GM19043 (cell line): ENCODE measurements around the gene PDGFD.

Experiments used
- ATAC-seq: cut with Tn5 transposase; IDR thresholded peaks from one replicate; pipeline ENCODE4 v1.9.1; 2021; ENCODE audit warnings: low read depth; ENCODE audit not compliant: unreplicated experiment

The PDGFD gene

DNA sequence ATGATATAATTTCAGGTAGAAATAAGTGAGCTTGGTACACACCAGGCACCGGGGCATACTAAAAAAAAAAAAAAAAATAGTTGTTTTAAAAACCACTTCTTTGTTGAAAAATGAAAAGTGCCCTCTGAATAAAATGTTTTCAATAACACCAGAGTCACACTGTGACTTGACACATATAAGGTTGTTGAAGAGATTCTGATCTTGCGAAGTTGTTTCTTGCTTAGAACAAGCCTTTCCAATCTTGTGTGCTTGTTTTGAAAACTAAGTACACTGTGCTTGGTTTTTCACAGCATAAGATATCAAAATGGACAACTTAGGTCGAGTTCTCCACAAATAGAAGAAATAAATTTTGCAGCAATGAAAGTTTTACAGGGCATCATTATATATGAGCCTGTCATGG lies 17.0 kb downstream of the PDGFD start:
- ATAC-seq: no peak

DNA sequence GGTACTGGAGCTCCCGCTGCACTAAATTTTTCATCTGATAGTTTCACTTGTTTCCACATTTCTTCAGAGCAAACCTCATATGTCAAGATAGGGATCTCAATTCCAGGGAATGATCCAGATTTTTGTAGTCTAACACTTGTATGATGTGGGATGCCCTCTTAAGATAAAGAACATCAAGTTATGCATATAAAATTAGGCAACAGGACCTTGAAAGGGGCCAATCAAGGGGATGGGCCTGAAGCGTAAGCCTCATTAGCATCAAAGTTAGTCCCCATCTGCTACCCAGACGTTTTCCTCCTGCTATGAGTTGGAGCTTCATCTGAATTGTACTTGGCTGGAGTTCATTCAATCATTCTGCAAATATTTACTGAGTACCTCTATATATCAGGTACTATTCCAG lies 17.5 kb downstream of the PDGFD start:
- ATAC-seq: no peak

DNA sequence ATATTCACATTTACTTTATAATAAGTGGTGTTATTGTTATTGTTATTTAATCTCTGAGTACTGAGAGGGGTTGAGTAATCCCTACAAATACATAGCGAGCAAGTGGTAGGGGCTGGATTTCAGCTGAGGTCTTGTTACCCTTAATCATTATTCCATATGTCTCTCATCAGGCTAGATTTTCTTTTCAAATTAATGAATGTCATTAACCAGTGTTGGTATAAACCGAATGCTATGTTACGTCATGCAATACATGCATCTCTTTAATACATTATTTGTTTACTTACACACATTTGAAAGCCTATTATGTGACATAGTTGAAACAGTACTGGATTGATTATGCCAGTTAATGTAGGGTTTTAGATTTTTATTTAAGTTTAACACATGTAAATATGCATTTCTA lies 18.9 kb downstream of the PDGFD start:
- no peak for ATAC-seq

DNA sequence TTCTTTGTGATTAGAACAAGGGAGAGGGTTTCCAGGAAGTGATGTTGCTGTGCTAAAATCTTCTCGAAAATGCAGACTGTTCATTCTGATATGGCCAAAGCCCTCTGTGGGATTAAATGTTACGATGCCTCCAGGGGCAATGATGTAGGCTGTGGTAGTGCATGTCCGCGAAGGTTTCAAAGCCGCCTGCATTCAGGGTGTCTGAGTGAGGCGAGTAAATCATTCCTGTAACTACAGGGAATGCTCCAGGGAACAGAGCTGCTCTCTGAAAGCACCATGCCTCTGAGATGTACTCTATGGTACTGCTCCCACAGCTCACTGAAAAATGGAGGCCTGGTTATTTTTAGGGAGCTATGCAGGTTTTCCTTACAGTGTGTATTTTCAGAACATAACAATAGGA lies 21.2 kb downstream of the PDGFD start:
- no peak for ATAC-seq

- ATAC-seq: no peak
Measured at GRCh38 chr11:104136861-104137260, 27.1 kb downstream of the PDGFD start.

GRCh38 chr11:104134745-104135144 lies 29.2 kb downstream of the PDGFD start:
- no peak for ATAC-seq

- no peak for ATAC-seq
Measured at GRCh38 chr11:104130161-104130560, 33.8 kb downstream of the PDGFD start.

- ATAC-seq: no peak
Measured at GRCh38 chr11:104129145-104129544, 34.8 kb downstream of the PDGFD start.

DNA sequence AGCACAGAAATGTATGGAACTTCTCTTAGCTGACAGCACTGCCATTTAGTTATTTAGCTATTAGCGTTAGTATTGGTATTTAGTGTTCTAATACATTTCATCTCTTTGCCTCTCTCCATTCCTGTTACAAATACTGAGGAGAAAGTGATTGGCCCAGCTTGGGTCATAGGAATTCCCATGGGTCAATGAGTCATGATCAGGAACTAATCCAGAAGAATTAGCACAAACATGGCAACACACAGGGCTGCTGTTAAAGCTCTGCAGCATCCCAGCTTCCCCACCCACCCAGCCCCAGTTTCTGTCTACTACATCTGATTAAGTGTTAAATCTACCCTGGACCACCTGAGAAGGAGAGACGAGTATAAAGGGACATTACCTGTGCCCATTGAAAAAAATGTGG lies 36.1 kb downstream of the PDGFD start:
- ATAC-seq: no peak

- no peak for ATAC-seq
Measured at GRCh38 chr11:104126464-104126863, 37.5 kb downstream of the PDGFD start.

- ATAC-seq: no peak
Measured at GRCh38 chr11:104124979-104125378, 39.0 kb downstream of the PDGFD start.

DNA sequence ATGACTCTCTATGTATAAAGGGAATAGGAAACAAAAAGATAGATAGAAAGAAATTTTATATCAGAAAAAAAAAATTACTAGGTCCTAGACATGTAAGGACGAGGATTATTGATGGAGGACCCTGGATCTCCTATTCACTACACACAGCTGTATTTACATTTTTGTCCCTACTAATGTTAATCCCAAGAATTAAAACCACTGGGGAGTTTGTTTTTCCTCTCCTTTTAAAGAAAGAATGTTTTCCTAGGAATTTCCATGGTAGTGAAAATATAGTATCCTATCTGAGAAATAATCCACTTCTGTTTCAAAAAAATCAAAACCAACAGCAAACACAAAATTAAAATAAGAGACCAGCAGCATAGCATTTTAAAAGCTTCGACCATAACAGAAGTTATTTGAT lies 41.1 kb downstream of the PDGFD start:
- no peak for ATAC-seq

DNA sequence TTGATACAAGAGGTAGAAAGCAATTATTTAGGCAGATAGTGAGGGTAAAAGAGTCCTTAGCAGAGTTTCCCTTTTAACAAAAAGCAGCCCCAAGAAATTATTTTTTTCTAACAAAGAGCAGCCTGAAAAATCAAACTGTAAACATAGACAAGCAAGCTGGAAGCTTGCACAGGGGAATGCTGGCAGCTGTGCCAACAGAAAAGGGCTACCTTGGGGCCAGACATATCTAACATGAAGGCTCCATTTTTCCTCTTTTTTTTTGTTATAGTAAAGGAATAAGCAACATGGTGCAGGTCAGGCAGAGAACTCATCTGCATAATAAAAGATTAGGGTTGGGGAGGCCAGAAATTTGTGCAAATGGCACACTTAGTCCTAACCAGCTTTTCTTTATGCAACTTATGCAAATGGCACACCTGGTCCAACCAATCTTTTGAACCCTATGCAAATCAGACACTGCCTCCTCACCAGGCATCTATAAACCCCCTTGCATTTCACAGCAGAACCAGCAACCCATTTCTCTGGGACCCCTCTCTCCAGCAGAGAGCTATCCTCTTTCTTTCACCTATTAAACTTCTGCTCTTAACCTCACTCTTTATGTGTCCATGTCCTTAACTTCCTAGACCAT lies 41.8 kb downstream of the PDGFD start:
- no peak for ATAC-seq

DNA sequence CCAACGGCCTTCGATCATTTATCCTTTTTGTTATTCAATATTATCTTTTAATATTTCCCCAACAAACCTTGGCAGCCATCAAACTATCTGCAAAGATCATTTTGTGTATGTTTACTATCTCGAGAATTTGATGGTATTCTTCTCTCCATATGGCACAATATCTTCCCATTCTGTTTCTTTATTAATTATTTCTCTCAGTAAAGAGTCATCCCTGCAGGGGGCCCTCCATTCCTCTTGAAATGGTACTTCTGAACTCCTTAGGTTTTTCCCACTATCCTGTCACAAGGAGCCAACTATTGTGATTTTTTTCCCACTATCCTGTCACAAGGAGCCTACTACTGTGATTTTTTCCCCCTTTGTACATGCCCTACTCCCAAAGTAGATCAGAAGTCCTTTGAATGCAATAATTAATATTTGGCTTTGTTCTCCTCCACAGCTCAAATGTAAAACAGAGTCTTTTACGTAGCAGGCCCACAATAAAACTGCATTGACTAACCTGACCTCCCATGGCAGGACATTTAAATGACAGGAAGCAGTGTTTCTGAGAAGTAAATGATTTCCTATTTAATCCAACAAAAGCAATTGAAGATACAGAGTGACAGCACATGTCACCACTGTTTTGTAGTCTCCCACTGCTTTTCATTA lies 43.3 kb downstream of the PDGFD start:
- ATAC-seq: no peak

GRCh38 chr11:104118105-104118744 lies 45.7 kb downstream of the PDGFD start:
- ATAC-seq: no peak

GRCh38 chr11:104113541-104113940 lies 50.4 kb downstream of the PDGFD start:
- no peak for ATAC-seq

GRCh38 chr11:104106136-104106754 lies 57.7 kb downstream of the PDGFD start:
- ATAC-seq: no peak

GRCh38 chr11:104105155-104105554 lies 58.8 kb downstream of the PDGFD start:
- no peak for ATAC-seq

DNA sequence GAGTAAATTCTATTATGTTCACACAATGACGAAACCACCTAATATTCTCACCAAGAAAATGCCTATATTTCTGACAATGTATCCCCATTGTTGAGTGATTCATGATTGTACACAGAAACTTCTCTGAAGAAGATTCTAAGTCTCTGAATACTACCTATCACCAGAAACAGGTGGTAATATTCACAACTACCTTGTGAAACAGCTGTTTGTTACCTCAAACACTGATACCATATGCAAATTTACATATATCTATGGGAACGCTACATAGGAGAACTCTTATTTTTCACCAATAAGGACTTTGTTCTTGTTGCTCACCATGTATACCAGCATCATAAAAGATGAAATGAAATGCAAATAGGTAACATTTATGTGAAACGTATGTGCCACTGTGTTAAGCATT lies 59.3 kb downstream of the PDGFD start:
- ATAC-seq: no peak

- no peak for ATAC-seq
Measured at GRCh38 chr11:104104201-104104600, 59.7 kb downstream of the PDGFD start.

DNA sequence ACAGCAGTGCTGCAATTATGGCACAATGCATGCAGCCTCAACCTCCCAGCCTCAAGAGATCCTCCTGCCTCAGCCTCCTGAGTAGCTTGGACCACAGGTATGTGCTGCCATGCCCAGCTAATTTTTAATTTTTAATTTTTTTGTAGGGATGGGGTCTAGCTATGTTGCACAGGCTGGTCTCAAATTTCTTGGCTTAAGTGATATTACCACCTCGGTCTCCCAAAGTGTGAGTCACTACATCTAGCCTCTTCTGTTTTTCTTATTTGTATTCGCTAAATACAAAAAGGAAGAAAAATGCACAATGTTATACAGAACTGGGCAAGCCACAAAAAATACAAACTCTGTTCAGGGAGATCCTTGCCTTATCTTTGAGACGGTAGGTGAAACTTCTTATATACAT lies 65.4 kb downstream of the PDGFD start:
- ATAC-seq: no peak

DNA sequence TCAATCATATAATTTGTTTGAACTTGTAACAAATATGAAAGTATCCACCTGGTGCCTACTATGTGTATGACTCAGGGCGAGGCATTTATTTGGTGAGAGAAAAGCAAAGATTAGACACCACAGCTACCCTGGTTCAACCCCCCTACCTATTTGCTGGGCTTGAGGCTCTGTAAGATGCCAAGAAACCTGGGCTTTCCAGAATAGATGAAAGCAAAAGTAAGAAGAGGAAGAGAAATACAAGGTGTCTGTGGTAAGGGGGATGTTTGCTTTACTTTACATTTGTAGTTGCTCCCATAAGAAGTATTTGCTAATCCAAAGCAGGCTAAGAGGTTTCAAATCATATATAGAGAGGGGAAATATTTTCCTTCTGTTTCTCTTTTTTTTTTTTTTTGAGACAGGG lies 65.8 kb downstream of the PDGFD start:
- ATAC-seq: no peak
